ENCODE measurements around the gene DENND1A.

The DENND1A gene

GRCh38 chr9:123514766-123515165, 415.2 kb downstream of the DENND1A start:
- no peak for DNase-seq

GRCh38 chr9:123513554-123513953, 416.4 kb downstream of the DENND1A start:
- DNase-seq: no peak

GRCh38 chr9:123511326-123512277, 418.3 kb downstream of the DENND1A start:
- no peak for DNase-seq

- no peak for DNase-seq
Measured at GRCh38 chr9:123509646-123510045, 420.3 kb downstream of the DENND1A start.

DNA sequence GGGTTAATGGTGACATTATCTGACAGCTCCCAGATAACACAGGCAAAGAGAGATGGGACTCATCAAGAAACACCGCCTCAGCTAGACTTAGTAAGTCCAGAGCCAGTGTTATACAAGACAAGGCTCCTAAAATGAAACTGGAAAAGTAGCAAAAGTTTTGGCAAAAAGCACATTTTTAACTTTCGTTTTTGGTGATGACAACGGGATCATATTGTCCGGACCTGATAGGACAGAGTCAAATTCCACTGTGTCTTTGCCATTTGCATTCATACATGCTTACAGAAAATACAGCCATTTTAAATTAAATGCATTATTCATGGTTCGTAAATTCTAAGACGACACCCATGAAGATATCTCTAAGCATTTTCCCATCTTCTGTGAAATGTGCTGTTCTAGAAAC, 421.9 kb downstream of the DENND1A start:
- DNase-seq: no peak

DNA sequence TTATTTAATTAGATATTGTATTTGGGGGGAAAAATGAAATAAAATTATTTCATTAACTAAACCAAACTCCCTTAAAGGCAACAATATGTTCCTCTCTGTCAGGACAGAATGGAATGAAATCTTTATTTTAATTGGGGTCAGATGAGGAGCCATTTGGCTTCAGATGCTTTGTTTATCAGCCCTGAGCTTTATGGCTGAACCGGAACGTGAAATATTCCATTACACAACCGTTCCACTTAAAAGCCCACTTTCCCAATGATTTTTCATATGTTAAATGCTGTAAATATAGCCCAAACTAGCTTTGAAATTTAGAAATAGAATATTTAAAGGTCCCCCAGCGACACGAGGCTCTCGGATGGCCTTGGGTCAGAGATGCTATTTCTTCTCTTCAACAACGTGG, 424.4 kb downstream of the DENND1A start:
- DNase-seq: no peak

GRCh38 chr9:123500336-123500735, 429.6 kb downstream of the DENND1A start:
- DNase-seq: no peak

- no peak for DNase-seq
Measured at GRCh38 chr9:123497830-123498229, 432.1 kb downstream of the DENND1A start.

- no peak for DNase-seq
Measured at GRCh38 chr9:123495731-123496130, 434.2 kb downstream of the DENND1A start.

GRCh38 chr9:123493627-123494026, 436.3 kb downstream of the DENND1A start:
- DNase-seq: no peak

DNA sequence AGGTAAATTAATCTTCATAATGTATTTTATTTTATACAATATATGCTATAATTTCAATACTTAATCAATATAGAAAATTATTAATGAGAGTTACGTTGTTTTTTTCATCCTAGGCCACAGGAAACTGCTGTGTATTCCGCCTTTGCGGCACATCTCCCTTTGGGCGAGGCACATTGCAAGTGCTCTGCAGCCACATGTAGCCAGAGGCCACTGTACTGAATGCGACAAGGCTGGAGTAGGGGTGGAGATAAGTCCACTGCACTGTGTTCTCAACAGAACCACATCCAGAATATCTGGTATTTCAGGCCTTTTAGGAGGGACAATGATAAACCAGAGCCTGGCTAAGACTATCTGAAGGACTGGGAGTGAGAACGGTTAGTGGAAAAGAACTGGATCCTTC, 439.2 kb downstream of the DENND1A start:
- no peak for DNase-seq

DNA sequence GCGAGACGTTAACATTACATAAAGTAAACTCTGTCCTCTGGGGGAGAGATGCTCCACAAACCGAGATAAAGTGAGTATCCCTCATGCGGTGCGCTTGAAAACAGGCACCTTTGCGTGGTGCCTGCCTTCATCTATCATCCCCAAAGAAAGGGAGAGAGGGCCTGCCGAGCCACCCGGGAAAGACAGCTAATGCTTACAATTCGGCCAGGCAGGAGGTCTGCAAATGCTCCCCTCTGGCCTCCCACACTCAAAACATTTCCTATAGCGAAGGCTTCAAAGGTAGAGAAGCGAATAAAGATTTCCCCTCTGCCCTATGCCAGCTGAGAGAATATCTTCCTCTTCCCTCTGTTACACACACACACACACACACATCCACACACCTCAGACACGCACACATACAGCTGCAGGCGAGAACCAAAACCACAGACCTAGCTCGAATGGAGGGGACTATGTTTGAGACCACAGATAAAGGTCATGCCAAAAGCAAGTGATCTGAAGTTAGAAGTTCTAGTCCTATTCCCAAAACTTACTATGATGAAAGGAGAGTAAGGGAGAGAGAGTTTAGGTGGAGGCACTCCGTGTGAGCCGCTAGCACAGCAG, 441.1 kb downstream of the DENND1A start:
- DNase-seq: no peak

DNA sequence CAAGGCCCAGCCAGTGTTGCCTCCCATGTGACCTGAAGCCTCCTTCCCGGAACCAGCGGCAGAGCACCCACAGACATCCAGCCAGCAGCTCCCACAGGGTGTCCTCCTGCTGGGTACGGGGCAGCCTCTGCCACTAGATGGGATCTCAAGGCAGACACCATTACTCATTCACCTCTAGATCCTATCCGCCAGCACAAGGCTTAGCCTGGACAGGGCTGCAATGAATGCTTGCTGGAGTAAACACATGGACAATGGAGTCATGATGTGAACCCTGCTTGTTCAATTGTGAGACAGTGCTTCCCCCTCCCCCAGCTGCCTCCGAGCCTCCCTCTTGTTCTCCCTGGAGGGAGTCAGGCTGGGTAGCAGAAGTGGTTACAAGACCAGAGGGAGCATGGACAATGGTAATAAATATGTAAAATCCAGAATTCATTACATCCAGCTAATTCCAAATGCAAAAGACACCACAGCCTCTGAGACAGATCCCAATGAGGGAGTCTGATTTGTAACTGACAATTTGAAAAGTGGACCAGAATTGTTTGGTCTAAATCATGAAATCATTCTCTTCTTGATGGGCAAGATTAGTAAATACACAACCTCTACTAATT, 441.9 kb downstream of the DENND1A start:
- no peak for DNase-seq

DNA sequence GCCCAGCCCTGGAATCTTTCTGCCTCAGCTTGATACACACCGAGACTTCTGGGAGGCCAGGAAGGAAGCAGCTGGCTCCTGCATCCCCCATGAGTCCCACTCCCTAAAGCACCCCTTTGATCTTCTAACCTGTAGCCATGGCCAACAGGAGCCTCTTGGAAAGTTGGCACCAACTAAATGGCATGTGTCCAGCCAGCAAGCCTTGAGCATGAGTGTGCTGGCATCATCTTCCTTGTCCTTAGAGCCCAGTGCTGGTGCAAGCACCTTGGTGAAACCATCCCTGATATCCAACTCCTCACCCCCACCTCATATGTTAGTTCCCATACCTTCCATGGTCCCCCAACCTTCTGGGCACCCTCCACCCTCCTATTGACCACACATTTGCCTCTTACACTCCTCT, 443.5 kb downstream of the DENND1A start:
- no peak for DNase-seq

- DNase-seq: no peak
Measured at GRCh38 chr9:123485216-123485615, 444.7 kb downstream of the DENND1A start.

DNA sequence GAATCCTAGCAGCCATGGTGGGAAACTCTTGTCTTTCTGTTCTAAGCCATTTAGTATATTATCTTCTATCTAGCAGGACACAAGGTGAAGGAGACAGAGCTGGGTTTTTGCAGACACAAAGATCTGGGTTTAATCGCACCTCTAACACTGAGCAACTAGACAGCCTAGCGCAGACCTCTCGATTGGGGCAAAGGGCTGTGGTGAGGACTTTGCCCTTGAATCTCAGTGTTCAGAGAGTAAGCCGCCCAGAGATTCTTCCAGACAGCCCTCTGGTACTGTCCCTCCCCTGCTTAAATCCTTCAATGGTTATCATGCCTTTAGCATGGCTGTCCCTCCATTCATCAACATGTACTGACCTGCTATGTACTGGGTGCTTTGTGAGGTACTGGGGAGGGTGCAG, 445.8 kb downstream of the DENND1A start:
- no peak for DNase-seq

DNA sequence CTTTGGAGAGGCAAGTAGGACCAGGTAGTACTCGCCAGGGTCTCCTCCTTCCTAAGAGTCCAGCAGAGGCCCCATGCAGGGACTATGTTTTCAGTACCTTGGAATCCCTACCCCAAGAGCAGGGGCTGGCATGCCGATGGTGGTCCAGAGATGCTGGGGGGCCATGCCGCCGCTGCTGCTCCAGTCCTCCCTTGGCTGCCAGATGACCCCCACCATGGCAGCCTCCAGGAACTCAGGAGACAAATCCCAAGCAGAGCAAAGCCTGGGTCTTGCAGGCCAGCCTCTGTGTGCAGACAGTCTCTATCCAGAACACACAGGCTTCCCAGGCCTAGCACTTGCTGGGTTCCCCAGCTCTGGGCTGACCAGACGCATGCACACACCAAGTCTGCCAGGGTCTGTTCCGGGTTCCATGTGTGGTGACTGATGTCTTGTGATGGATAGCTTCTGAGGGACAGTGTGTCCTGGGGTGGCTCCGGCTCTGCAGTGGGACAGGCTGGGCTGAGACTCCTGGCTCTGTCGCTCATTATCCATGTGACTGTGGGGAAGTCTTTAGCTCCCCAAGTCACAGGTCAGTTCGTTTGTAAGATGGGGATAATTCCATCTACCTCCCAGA, 446.6 kb downstream of the DENND1A start:
- DNase-seq: no peak

GRCh38 chr9:123482295-123482968, 447.5 kb downstream of the DENND1A start:
- no peak for DNase-seq

DNA sequence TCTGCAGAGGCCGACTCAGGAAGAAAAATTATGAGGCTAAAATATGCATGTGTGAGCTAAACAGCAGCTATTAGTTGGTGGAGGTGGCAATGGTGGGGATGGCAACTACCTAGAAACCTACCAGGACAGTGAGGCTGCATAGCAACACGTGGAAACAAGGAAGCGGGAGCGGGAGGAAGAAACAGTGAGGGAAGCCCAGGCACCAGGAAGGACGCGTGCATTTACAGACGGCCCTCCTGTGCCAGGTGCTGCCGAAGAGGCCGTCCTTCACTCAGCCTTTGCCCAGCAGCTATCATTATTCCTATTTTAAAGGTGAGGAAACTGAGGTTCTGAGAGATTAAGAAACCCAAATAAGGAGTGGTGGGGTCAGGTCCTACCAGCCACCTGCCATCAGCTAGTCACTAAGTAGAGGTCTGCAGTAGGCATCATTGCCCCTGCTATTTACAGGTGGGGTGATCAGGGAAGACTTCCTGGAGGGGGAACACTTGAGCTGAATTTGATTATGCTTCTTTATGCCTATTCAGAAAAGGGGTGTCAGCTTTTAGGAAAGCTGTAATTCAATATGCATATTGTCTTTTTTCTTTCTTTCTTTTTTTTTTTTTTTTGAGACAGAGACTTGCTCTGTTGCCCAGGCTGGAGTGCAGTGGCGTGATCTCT, 448.6 kb downstream of the DENND1A start:
- DNase-seq: no peak

DNA sequence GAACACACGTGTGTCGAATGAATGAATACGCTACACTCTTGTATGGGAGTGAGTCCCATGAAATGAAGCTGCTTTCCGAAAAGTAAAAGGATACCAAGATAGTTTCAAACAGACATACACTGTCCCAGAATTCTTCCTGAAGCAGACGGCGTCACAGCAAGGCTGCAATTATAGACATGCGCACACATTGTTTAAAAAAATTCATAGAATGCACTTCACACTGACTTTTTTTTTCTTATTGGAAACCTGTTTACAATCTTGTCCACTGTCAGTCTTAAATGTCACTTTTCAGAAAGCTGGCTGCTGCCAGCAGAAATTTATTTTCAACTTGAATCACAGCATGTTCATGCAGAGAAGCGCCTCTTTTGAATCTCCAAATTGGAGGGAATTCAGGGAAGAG, 449.1 kb downstream of the DENND1A start:
- no peak for DNase-seq

GRCh38 chr9:123480096-123480495, 449.8 kb downstream of the DENND1A start:
- no peak for DNase-seq

DNA sequence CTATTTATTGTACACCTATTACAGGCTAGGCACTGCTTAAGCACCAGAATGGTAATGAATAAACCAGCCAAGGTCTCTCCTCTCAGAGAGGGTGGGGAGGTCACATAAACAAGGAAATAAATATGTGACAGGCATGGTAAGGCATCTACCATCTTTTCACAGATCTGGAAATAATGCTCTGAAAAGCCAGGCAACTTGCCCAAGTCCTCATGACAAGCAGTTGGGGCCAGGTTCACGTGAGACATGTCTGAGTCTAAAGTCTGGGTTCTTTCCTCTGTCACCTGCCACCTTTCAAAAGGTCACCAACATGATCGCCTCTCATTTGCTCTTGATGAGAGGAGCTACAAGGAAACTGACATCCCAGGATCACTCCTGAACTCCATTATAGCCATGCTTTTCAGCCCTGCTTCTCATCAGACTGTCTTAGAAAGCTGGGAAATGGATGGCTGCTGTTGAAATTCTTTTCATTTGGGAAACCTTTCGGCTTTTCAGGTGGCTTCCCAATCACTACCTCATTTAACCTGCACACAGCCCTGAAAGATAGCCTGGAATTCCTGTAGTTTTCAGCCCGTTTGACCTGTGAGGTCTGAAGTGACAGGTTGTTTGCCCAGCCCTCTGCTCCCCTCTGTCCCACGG, 450.8 kb downstream of the DENND1A start:
- DNase-seq: no peak
